ENCODE results near the gene COL13A1. TPM values are rescaled to one million over a fixed set of nuclear protein-coding genes. Genes with fewer than 3 reads are reported as not detected.
A peak's percentile ranks its signal among the peaks of the same experiment; 100 is the strongest.

Gene COL13A1
- total and polyA plus RNA-seq, 7 donors: 0.69 to 5.7 (median 2.9) TPM

- Histone ChIP-seq H3K27me3 (no peaks in the 10 kb centered on the region), H3K36me3 (no peaks in the 10 kb centered on the region), H3K4me1 (peaks cover 0 to 11% (median 0%) of the 10 kb centered on the region in 4 donors), H3K27ac (no peak overlapping the region), H3K9me3 (no peaks in the 10 kb centered on the region), H3K4me3 (no peak overlapping the region)
- intact Hi-C loops (cut with DNase I): no loop called here
- WGBS, 2 donors: 78 to 89% methylated on average over 6 of the region's 6 CpGs
- TF ChIP-seq EP300 (IDR thresholded peaks at IDR 0.05): no peak
- TF ChIP-seq POLR2AphosphoS5 (IDR thresholded peaks at IDR 0.05): no peak
- TF ChIP-seq CTCF (IDR thresholded peaks at IDR 0.05): peak in 3 of 4 experiments; percentile 24 to 46 (median 42)
- no peak for DNase-seq
Measured at GRCh38 chr10:69957886-69958555, 156.3 kb downstream of the COL13A1 start.

- intact Hi-C loops (cut with DNase I): no loop called here
- Histone ChIP-seq H3K36me3 (no peaks in the 10 kb centered on the region), H3K9me3 (no peaks in the 10 kb centered on the region), H3K4me1 (peaks cover 0 to 11% (median 0%) of the 10 kb centered on the region in 4 donors), H3K27me3 (no peaks in the 10 kb centered on the region), H3K27ac (no peak overlapping the region), H3K4me3 (no peak overlapping the region)
- DNase-seq: no peak
- TF ChIP-seq CTCF (IDR thresholded peaks at IDR 0.05): no peak
- no peak for TF ChIP-seq EP300 (IDR thresholded peaks at IDR 0.05)
Measured at GRCh38 chr10:69958556-69958902, 156.8 kb downstream of the COL13A1 start.

GRCh38 chr10:69959911-69960310 lies 158.2 kb downstream of the COL13A1 start:
- TF ChIP-seq CTCF (IDR thresholded peaks at IDR 0.05) (no peak), POLR2A (IDR thresholded peaks at IDR 0.05) (no peak), EP300 (IDR thresholded peaks at IDR 0.05) (no peak), POLR2AphosphoS5 (IDR thresholded peaks at IDR 0.05) (no peak)
- intact Hi-C loops (cut with DNase I): no loop called here
- Histone ChIP-seq H3K27ac (peak overlapping the region in 1 of 4 donors; percentile 14), H3K27me3 (no peaks in the 10 kb centered on the region), H3K4me1 (peaks cover 0 to 11% (median 0%) of the 10 kb centered on the region in 4 donors), H3K4me3 (no peak overlapping the region), H3K9me3 (no peaks in the 10 kb centered on the region), H3K36me3 (no peaks in the 10 kb centered on the region)
- no peak for DNase-seq
- WGBS, 2 donors: 49 to 81% methylated on average over 8 of the region's 8 CpGs

GRCh38 chr10:69960606-69960987 lies 158.9 kb downstream of the COL13A1 start:
- Histone ChIP-seq H3K27me3 (no peaks in the 10 kb centered on the region), H3K4me3 (no peak overlapping the region), H3K9me3 (no peaks in the 10 kb centered on the region), H3K36me3 (no peaks in the 10 kb centered on the region), H3K27ac (no peak overlapping the region), H3K4me1 (peaks cover 0 to 11% (median 0%) of the 10 kb centered on the region in 4 donors)
- WGBS, 2 donors: 32 to 65% methylated on average over 4 of the region's 4 CpGs
- intact Hi-C loops (cut with DNase I): no loop called here
- no peak for DNase-seq
- TF ChIP-seq CTCF (IDR thresholded peaks at IDR 0.05) (no peak), POLR2A (IDR thresholded peaks at IDR 0.05) (no peak), EP300 (IDR thresholded peaks at IDR 0.05) (no peak), POLR2AphosphoS5 (IDR thresholded peaks at IDR 0.05) (no peak)
